ENCODE data around the gene SREBF2. TPM values are rescaled to one million over a fixed set of nuclear protein-coding genes. Genes with fewer than 3 reads are reported as not detected.

Gene SREBF2
- total and polyA plus RNA-seq, 2 of the 8 experiments (the other 6 are each of a cell fraction or from before 2014, with no cell fraction given), result 125 to 144 TPM

GRCh38 chr22:41904450-41905410 lies 71.8 kb downstream of the SREBF2 start (continued):
- TF ChIP-seq CTBP2 (IDR thresholded peaks at IDR 0.05; ENCODE audit: borderline replicate concordance, insufficient read depth, insufficient read length, low read length) (no peak), BACH1 (IDR thresholded peaks at IDR 0.05; ENCODE audit: low read length) (no peak), ATF3 (IDR thresholded peaks at IDR 0.05; ENCODE audit: insufficient read depth, low read depth, low read length) (no peak), KDM5A (IDR thresholded peaks at IDR 0.05; ENCODE audit: low read length) (no peak)

All from H1 (cell line).